Stimulated activated CD8-positive, alpha-beta memory T cell treated with anti-CD3 and anti-CD28 coated beads, Interleukin-12 subunit alpha, Interleukin-12 subunit beta, amount 100 ng/mL, for 24 hours (primary cell): Measurements from ENCODE around the gene PLEKHM2.
"Not testable (repeated sequence)": the region's sequence is repeated elsewhere in the genome, so short reads cannot be mapped to it uniquely, and the experiment has no call there.

ENCODE experiments used
- DNase-seq: peaks from one replicate; pipeline ENCODE4 v3.0.0-alpha.2; 2020; ENCODE audit errors: extremely low read depth

The PLEKHM2 gene

GRCh38 chr1:15684042-15684461 is at the start of gene PLEKHM2:
Gene PLEKHM2 (plus strand): TSS chr1:15684320. CDS start chr1:15684559, 239 bp downstream.
- no peak for DNase-seq

- DNase-seq = no peak
Measured at GRCh38 chr1:15636436-15636835, 47.7 kb upstream of the PLEKHM2 start.

GRCh38 chr1:15637826-15638225 is 46.3 kb upstream of the PLEKHM2 start:
- DNase-seq = no peak

GRCh38 chr1:15639262-15639661 is 44.9 kb upstream of the PLEKHM2 start:
- no peak for DNase-seq

- no peak for DNase-seq
Measured at GRCh38 chr1:15639931-15640330, 44.2 kb upstream of the PLEKHM2 start.

GRCh38 chr1:15640667-15641066 is 43.5 kb upstream of the PLEKHM2 start:
- no peak for DNase-seq

GRCh38 chr1:15649937-15650336 is 34.2 kb upstream of the PLEKHM2 start:
- no peak for DNase-seq

- no peak for DNase-seq
Measured at GRCh38 chr1:15650433-15650832, 33.7 kb upstream of the PLEKHM2 start.

GRCh38 chr1:15652130-15652529 is 32.0 kb upstream of the PLEKHM2 start:
- DNase-seq = not testable (repeated sequence)

GRCh38 chr1:15654091-15654690 is 29.9 kb upstream of the PLEKHM2 start:
- no peak for DNase-seq

- DNase-seq = no peak
Measured at GRCh38 chr1:15656464-15656863, 27.7 kb upstream of the PLEKHM2 start.

- DNase-seq = no peak
Measured at GRCh38 chr1:15657021-15657420, 27.1 kb upstream of the PLEKHM2 start.

GRCh38 chr1:15660151-15660550 is 24.0 kb upstream of the PLEKHM2 start:
- DNase-seq = no peak

- DNase-seq = no peak
Measured at GRCh38 chr1:15662477-15662876, 21.6 kb upstream of the PLEKHM2 start.

GRCh38 chr1:15663925-15664324 is 20.2 kb upstream of the PLEKHM2 start:
- DNase-seq = no peak

- DNase-seq = no peak
Measured at GRCh38 chr1:15667362-15667761, 16.8 kb upstream of the PLEKHM2 start.

GRCh38 chr1:15668089-15668754 is 15.9 kb upstream of the PLEKHM2 start:
- no peak for DNase-seq

- no peak for DNase-seq
Measured at GRCh38 chr1:15669074-15669473, 15.0 kb upstream of the PLEKHM2 start.

GRCh38 chr1:15669864-15670263 is 14.3 kb upstream of the PLEKHM2 start:
- DNase-seq = no peak

GRCh38 chr1:15671430-15671829 is 12.7 kb upstream of the PLEKHM2 start:
- no peak for DNase-seq

GRCh38 chr1:15674386-15675159 is 9.5 kb upstream of the PLEKHM2 start:
- DNase-seq = no peak

GRCh38 chr1:15676010-15676409 is 8.1 kb upstream of the PLEKHM2 start:
- DNase-seq = no peak
